Spleen (tissue), 7 donors: ENCODE data around the gene ANO4.

Source experiments
- POLR2A ChIP-seq, 3 donors: fragments of 450-650 bp; IDR thresholded peaks; one replicate each; pipeline ENCODE4 v1.5.1; 2017; ENCODE audit warnings: antibody characterized with exemption in 3 of 3, mild to moderate bottlenecking in 1 of 3
- POLR2AphosphoS5 ChIP-seq, 3 donors: sonication (generic); formaldehyde crosslinking; IDR thresholded peaks; one replicate each; pipeline ENCODE4 v1.5.1; 2017; ENCODE audit warnings: antibody characterized with exemption in 3 of 3
- TF ChIP-seq, protein P1 (sequence below), 11 experiments: fragments of 200-600 bp in 7 of 11; fragments of 450-650 bp in 4 of 11; sonication (generic) in 4 of 11; IDR thresholded peaks in 8 of 11; conservative IDR thresholded peaks in 3 of 11; 1 replicate in 7 of 11; 2 replicates in 4 of 11; pipeline versions ENCODE4 v1.4.0 to v1.8.0; 2016 to 2021; ENCODE audit warnings: antibody characterized with exemption in 11 of 11, inconsistent platforms in 4 of 11, mild to moderate bottlenecking in 1 of 11
- donor health status: DM: no; HTN: no; CAD: no; lungs with moderate emphysema.
- donor health status: DM: no; HTN: no; CAD: no.
- donor health status: DM: no; HTN: no; CAD: no.

DNA sequence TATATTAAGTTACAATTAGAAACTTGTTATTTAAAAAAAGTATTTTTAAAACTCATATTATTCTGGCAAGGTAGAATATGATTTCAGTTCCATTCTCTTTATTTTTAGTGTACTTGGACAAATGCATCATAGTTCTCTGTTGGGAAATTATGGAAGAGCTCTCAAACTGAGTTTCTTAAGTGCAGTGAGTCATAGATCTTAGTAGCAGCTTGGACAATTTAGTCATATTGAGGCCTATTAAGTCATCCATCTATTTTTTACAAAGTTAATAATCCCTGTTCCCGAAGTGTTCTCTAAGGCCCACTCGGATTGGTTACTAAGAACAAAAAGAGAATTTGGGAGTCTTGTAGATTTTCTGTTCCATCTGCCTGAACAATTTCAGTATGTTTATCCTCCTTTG is 113.9 kb downstream of the ANO4 start:
- TF ChIP-seq, protein P1, sequence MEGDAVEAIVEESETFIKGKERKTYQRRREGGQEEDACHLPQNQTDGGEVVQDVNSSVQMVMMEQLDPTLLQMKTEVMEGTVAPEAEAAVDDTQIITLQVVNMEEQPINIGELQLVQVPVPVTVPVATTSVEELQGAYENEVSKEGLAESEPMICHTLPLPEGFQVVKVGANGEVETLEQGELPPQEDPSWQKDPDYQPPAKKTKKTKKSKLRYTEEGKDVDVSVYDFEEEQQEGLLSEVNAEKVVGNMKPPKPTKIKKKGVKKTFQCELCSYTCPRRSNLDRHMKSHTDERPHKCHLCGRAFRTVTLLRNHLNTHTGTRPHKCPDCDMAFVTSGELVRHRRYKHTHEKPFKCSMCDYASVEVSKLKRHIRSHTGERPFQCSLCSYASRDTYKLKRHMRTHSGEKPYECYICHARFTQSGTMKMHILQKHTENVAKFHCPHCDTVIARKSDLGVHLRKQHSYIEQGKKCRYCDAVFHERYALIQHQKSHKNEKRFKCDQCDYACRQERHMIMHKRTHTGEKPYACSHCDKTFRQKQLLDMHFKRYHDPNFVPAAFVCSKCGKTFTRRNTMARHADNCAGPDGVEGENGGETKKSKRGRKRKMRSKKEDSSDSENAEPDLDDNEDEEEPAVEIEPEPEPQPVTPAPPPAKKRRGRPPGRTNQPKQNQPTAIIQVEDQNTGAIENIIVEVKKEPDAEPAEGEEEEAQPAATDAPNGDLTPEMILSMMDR (IDR thresholded peaks at IDR 0.05 in 8 of 11, conservative IDR thresholded peaks at IDR 0.05 in 3 of 11) = no peak
- TF ChIP-seq POLR2A (IDR thresholded peaks at IDR 0.05) (no peak), POLR2AphosphoS5 (IDR thresholded peaks at IDR 0.05) (no peak)
